Measurements from ENCODE around the gene RFXAP. TPM values are rescaled to one million over a fixed set of nuclear protein-coding genes. Genes with fewer than 3 reads are reported as not detected.

The RFXAP gene
- total RNA-seq (2022; extraction: Qiagen RNA extraction; ENCODE audit: low read depth) = 0.22 to 1.3 TPM (median 1.2 TPM) in 5 replicates

GRCh38 chr13:36818804-36819738 is at the start of gene RFXAP:
TSS of gene RFXAP (plus strand) at chr13:36819222. CDS start at chr13:36819358, 136 bp downstream.

Other genes with a start within 250 kb of the RFXAP start
- not detected in 5 replicates for gene SERTM1, start 145.2 kb upstream of the RFXAP start, total RNA-seq (2022; extraction: Qiagen RNA extraction; ENCODE audit: low read depth)
- gene SMAD9, start 101.0 kb downstream of the RFXAP start, total RNA-seq (2022; extraction: Qiagen RNA extraction; ENCODE audit: low read depth) = 0.05 to 0.13 TPM (median 0.09 TPM) in 5 replicates
- gene ALG5, start 180.1 kb downstream of the RFXAP start, total RNA-seq (2022; extraction: Qiagen RNA extraction; ENCODE audit: low read depth) = 31.5 to 43.8 TPM (median 36.7 TPM) in 5 replicates
- gene EXOSC8, start 181.6 kb downstream of the RFXAP start, total RNA-seq (2022; extraction: Qiagen RNA extraction; ENCODE audit: low read depth) = 30.4 to 51.4 TPM (median 30.9 TPM) in 5 replicates
- gene SUPT20H, start 240.5 kb downstream of the RFXAP start, total RNA-seq (2022; extraction: Qiagen RNA extraction; ENCODE audit: low read depth) = 18.8 to 27.6 TPM (median 24.9 TPM) in 5 replicates

Data from A549 treated with RU486 at 1 μM for 4 hours (cell line).